PC-3 (cell line): ENCODE measurements around the gene CD2AP. TPM values are rescaled to one million over a fixed set of nuclear protein-coding genes. Genes with fewer than 3 reads are reported as not detected.

Source experiments
- ATAC-seq: fragments of 200-7000 bp; cut with Tn5 transposase; 2 replicates; pipeline ENCODE4 v1.9.1; 2020; ENCODE audit warnings: mild to moderate bottlenecking, moderate library complexity
- BruUV-seq: library from RNA; stranded (reverse); fragments of 400-500 nt; replicated peaks from 2 replicates; lab custom pipeline; 2021; lab: Mats Ljungman, UMichigan
- CTCF ChIA-PET: fragments of 300-600 bp; sonication (Branson Sonifier 250); formaldehyde crosslinking; loops from one replicate; lab custom pipeline; 2022; ENCODE audit warnings: antibody characterized with exemption; lab: Charles Lee
- POLR2A ChIA-PET: fragments of 300-600 bp; sonication (Branson Sonifier 250); formaldehyde crosslinking; loops from one replicate; lab custom pipeline; 2022; ENCODE audit warnings: antibody characterized with exemption; ENCODE audit not compliant: unreplicated experiment; lab: Charles Lee
- DNase-seq: peaks from one replicate; pipeline ENCODE4 v3.0.0-alpha.2; 2015
- H2AFZ ChIP-seq: fragments of 300-600 bp; sonication (generic); 2 replicates; pipeline ENCODE4 v1.6.0; 2016; ENCODE audit warnings: antibody characterized with exemption, low read length
- H3F3A ChIP-seq: fragments of 300-600 bp; sonication (generic); one replicate; pipeline ENCODE4 v1.6.0; 2017; ENCODE audit warnings: antibody characterized with exemption, low read length, control low read depth, mild to moderate bottlenecking; ENCODE audit not compliant: unreplicated experiment
- H3K27ac ChIP-seq: fragments of 300-600 bp; sonication (generic); 2 replicates; pipeline ENCODE4 v1.5.1; 2016; ENCODE audit warnings: mild to moderate bottlenecking, low read length
- H3K27me3 ChIP-seq: fragments of 300-600 bp; sonication (generic); 2 replicates; pipeline ENCODE4 v1.6.1; 2016; ENCODE audit warnings: low read length, mixed read lengths
- H3K36me3 ChIP-seq: fragments of 300-600 bp; sonication (generic); 2 replicates; pipeline ENCODE4 v1.6.1; 2016; ENCODE audit warnings: low read depth, mixed run types, low read length, mixed read lengths
- H3K4me1 ChIP-seq: fragments of 300-600 bp; sonication (generic); 2 replicates; pipeline ENCODE4 v1.5.1; 2016; ENCODE audit warnings: low read length; ENCODE audit not compliant: insufficient read depth
- H3K4me2 ChIP-seq: fragments of 300-600 bp; sonication (generic); 2 replicates; pipeline ENCODE4 v1.6.0; 2016; ENCODE audit warnings: low read length
- H3K4me3 ChIP-seq: fragments of 300-600 bp; sonication (generic); 2 replicates; pipeline ENCODE4 v1.5.1; 2016; ENCODE audit warnings: mild to moderate bottlenecking, low read length, mixed read lengths
- H3K79me2 ChIP-seq: fragments of 300-600 bp; sonication (generic); 2 replicates; pipeline ENCODE4 v1.6.1; 2017; ENCODE audit warnings: low read length, mixed read lengths
- H3K9ac ChIP-seq: fragments of 300-600 bp; sonication (generic); 2 replicates; pipeline ENCODE4 v1.6.0; 2016; ENCODE audit warnings: mild to moderate bottlenecking, low read length
- H3K9me2 ChIP-seq: fragments of 300-600 bp; sonication (generic); replicated peaks from 2 replicates; pipeline ENCODE4 v1.6.1; 2016; ENCODE audit warnings: mixed run types, low read length, mixed read lengths
- H3K9me3 ChIP-seq: fragments of 300-600 bp; sonication (generic); 2 replicates; pipeline ENCODE4 v1.6.1; 2016; ENCODE audit warnings: low read length, mixed read lengths
- H4K20me1 ChIP-seq: fragments of 300-600 bp; sonication (generic); 2 replicates; pipeline ENCODE4 v1.6.1; 2016; ENCODE audit warnings: low read length, mixed read lengths
- EZH2 ChIP-seq: fragments of 300-600 bp; sonication (generic); IDR thresholded peaks from one replicate; pipeline ENCODE4 v1.6.1; 2017; ENCODE audit warnings: antibody characterized with exemption, mild to moderate bottlenecking, low read length; ENCODE audit not compliant: unreplicated experiment
- EZH2phosphoT487 ChIP-seq: fragments of 300-600 bp; sonication (generic); IDR thresholded peaks from 2 replicates; pipeline ENCODE4 v1.6.1; 2018; ENCODE audit warnings: mild to moderate bottlenecking, antibody characterized with exemption, low read length, borderline replicate concordance
- intact Hi-C: fragments of 100-400 bp; cut with micrococcal nuclease; formaldehyde crosslinking; loops from 2 replicates; pipeline ENCODE4 v1.9.0; 2023
- total RNA-seq: library from RNA; depleted of rRNA; stranded (reverse); fragments of >200 nt; gene quantifications from 2 replicates; pipeline ENCODE4 v1.2.3, GENCODE V29; 2014
- TF ChIP-seq, protein P1 (sequence below): fragments of 300-600 bp; sonication (generic); conservative IDR thresholded peaks from 2 replicates; pipeline ENCODE4 v1.5.1; 2017; ENCODE audit warnings: antibody characterized with exemption, low read depth, mild to moderate bottlenecking, low read length

Gene CD2AP
- total RNA-seq, 1 experiment from 2014 or later: 16.2 TPM

- DNase-seq (peak; percentile 93), ATAC-seq (peak; percentile 74)
- H3K9ac ChIP-seq: no peak overlapping the region
- no peaks in the 10 kb centered on the region for H4K20me1 ChIP-seq
- H3K9me3 ChIP-seq: no peaks in the 10 kb centered on the region
- 0 out of 2 replicates have a peak overlapping the region, but pooled peaks have one; percentile 13 for H3K27ac ChIP-seq
- intact Hi-C loops: no loop called here
- H3K79me2 ChIP-seq: no peaks in the 10 kb centered on the region
- CTCF ChIA-PET: no interaction called here
- no peaks in the 10 kb centered on the region for H3K36me3 ChIP-seq
- POLR2A ChIA-PET: no interaction called here
- H3K4me1 ChIP-seq: peaks cover 50% of the 10 kb centered on the region
- 0 out of 2 replicates have a peak overlapping the region, but pooled peaks have one; percentile 6 for H3K4me2 ChIP-seq
- H3K27me3 ChIP-seq: no peaks in the 10 kb centered on the region
- H2AFZ ChIP-seq: no peak overlapping the region
- no peaks in the 10 kb centered on the region for H3K9me2 ChIP-seq
- no peaks in the 10 kb centered on the region for H3F3A ChIP-seq
- TF ChIP-seq EZH2 (no peak), EZH2phosphoT487 (no peak)
- TF ChIP-seq, protein P1, sequence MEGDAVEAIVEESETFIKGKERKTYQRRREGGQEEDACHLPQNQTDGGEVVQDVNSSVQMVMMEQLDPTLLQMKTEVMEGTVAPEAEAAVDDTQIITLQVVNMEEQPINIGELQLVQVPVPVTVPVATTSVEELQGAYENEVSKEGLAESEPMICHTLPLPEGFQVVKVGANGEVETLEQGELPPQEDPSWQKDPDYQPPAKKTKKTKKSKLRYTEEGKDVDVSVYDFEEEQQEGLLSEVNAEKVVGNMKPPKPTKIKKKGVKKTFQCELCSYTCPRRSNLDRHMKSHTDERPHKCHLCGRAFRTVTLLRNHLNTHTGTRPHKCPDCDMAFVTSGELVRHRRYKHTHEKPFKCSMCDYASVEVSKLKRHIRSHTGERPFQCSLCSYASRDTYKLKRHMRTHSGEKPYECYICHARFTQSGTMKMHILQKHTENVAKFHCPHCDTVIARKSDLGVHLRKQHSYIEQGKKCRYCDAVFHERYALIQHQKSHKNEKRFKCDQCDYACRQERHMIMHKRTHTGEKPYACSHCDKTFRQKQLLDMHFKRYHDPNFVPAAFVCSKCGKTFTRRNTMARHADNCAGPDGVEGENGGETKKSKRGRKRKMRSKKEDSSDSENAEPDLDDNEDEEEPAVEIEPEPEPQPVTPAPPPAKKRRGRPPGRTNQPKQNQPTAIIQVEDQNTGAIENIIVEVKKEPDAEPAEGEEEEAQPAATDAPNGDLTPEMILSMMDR: no peak
- no peak overlapping the region for H3K4me3 ChIP-seq
- BruUV-seq: no TSS peak
Observed at GRCh38 chr6:47455533-47456209, 21.9 kb upstream of the CD2AP start.

DNA sequence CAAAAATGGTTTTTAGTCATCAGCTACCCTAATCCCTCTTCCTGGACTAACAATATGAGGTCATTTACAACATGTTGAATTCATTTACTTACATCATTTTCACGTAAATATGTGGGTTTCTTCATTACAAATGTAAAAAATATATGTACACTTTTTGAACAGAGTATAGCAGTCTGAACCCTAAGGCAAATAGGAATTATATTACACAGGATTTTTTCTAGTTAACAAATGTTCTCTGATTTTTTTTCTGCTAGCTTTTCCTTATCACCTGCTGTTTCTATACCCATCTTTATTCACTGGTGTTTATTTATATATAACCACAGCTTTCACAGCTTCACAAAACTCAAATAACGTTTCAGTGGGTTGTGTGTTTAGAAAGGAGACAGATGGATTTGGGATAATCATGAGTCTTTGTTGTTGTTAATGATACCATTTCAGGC is 21.0 kb upstream of the CD2AP start:
- Histone ChIP-seq H3K27ac (no peak overlapping the region), H2AFZ (no peak overlapping the region), H4K20me1 (no peaks in the 10 kb centered on the region), H3K27me3 (no peaks in the 10 kb centered on the region), H3K9me3 (no peaks in the 10 kb centered on the region), H3K79me2 (no peaks in the 10 kb centered on the region), H3K4me3 (no peak overlapping the region), H3F3A (no peaks in the 10 kb centered on the region), H3K9me2 (no peaks in the 10 kb centered on the region), H3K4me2 (no peak overlapping the region), H3K4me1 (peaks cover 56% of the 10 kb centered on the region), H3K9ac (no peak overlapping the region), H3K36me3 (no peaks in the 10 kb centered on the region)
- BruUV-seq: no TSS peak
- intact Hi-C loops: no loop called here
- ChIA-PET POLR2A (no interaction called here), CTCF (no interaction called here)
- DNase-seq (no peak), ATAC-seq (no peak)
- TF ChIP-seq EZH2: no peak
- TF ChIP-seq, protein P1: no peak

DNA sequence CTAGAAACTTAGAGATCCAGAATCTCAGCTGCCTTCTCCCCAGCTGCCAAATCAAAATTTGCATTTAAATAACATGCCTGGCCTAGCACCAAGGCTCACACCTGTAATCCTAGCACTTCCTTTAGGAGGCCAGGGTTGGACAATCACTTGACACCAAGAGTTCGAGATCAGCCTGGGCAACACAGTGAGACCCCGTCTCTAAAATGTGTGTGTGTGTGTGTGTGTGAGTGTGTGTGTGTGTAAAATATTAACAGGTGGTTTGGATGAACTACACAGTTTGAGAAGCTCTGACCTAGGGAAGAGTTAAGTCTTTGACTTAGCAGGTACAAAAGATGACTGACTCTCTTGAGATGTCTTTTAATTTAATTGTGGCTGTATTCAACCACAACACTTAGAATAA is 20.2 kb upstream of the CD2AP start:
- H3K27ac ChIP-seq: no peak overlapping the region
- H3K4me1 ChIP-seq: peaks cover 53% of the 10 kb centered on the region
- no peak overlapping the region for H3K4me3 ChIP-seq
- no peak overlapping the region for H2AFZ ChIP-seq
- TF ChIP-seq EZH2 (no peak), EZH2phosphoT487 (no peak)
- TF ChIP-seq, protein P1: no peak
- H3K79me2 ChIP-seq: no peaks in the 10 kb centered on the region
- ATAC-seq: no peak
- CTCF ChIA-PET: no interaction called here
- BruUV-seq: no TSS peak
- H3K36me3 ChIP-seq: no peaks in the 10 kb centered on the region
- H3K27me3 ChIP-seq: no peaks in the 10 kb centered on the region
- H3F3A ChIP-seq: no peaks in the 10 kb centered on the region
- intact Hi-C loops: no loop called here
- H3K9me3 ChIP-seq: no peaks in the 10 kb centered on the region
- no peaks in the 10 kb centered on the region for H4K20me1 ChIP-seq
- H3K9me2 ChIP-seq: no peaks in the 10 kb centered on the region
- no peak for DNase-seq
- H3K4me2 ChIP-seq: no peak overlapping the region
- no peak overlapping the region for H3K9ac ChIP-seq
- POLR2A ChIA-PET: no interaction called here
